A549 (cell line): Measurements from ENCODE around the gene SLC12A2. TPM values are rescaled to one million over a fixed set of nuclear protein-coding genes. Genes with fewer than 3 reads are reported as not detected.
A peak's percentile ranks its signal among the peaks of the same experiment; 100 is the strongest.

Source experiments
- ATAC-seq, 2 experiments: fragments of 200-7000 bp in 1 of 2; fragments of >200 bp in 1 of 2; cut with Nextera tagmentation in 1 of 2; cut with Tn5 transposase in 1 of 2; 3 replicates each; pipeline versions ENCODE4 v1.8.0 to v1.9.1; 2018 to 2020; ENCODE audit warnings: mild to moderate bottlenecking in 1 of 2, moderate library complexity in 1 of 2
- CTCF ChIA-PET: fragments of 300-600 bp; sonication (Branson Sonifier 250); formaldehyde crosslinking; extraction: SDS; loops from one replicate; lab custom pipeline; 2021; ENCODE audit warnings: antibody characterized with exemption, inconsistent platforms; lab: Yijun Ruan, JAX
- POLR2A ChIA-PET: fragments of 350-600 bp; formaldehyde crosslinking; extraction: SDS; loops from one replicate; lab custom pipeline; 2021; ENCODE audit warnings: antibody characterized with exemption, inconsistent platforms; lab: Yijun Ruan, JAX
- DNase-seq, 2 experiments: peaks; one replicate each; pipeline versions ENCODE4 v3.0.0 to v3.0.0-alpha.2; 2011 to 2016; ENCODE audit warnings: low read depth in 1 of 2, low spot score in 1 of 2
- FAIRE-seq: peaks from 2 replicates; lab custom pipeline; 2011; peaks lifted over from hg19 to GRCh38; lab: Jason Lieb, UNC
- H3K27ac ChIP-seq, 2 experiments: fragments of >200 bp; sonication (Bioruptor Twin); formaldehyde crosslinking; 3 replicates each; pipeline ENCODE4 v1.5.1; 2016 to 2017
- H3K4me1 ChIP-seq: fragments of >200 bp; sonication (Bioruptor Twin); formaldehyde crosslinking; 3 replicates; pipeline ENCODE4 v1.6.1; 2016
- H3K4me2 ChIP-seq: fragments of >200 bp; sonication (Bioruptor Twin); formaldehyde crosslinking; 3 replicates; pipeline ENCODE4 v1.6.1; 2016
- H3K4me3 ChIP-seq: fragments of >200 bp; sonication (Bioruptor Twin); formaldehyde crosslinking; 3 replicates; pipeline ENCODE4 v1.5.1; 2016
- H3K9me3 ChIP-seq: fragments of >200 bp; sonication (Bioruptor Twin); formaldehyde crosslinking; 3 replicates; pipeline ENCODE4 v1.6.1; 2016
- CHD4 ChIP-seq: fragments of 200-600 bp; sonication (generic); IDR thresholded peaks from 2 replicates; pipeline ENCODE4 v1.6.1; 2016; ENCODE audit warnings: antibody characterized with exemption, mild to moderate bottlenecking, borderline replicate concordance
- HEYL ChIP-seq: fragments of 250-450 bp; sonication (Bioruptor Pico); IDR thresholded peaks from 2 replicates; pipeline ENCODE4 v1.8.0; 2021; ENCODE audit warnings: mild to moderate bottlenecking, moderate library complexity
- JUNB ChIP-seq: fragments of >200 bp; sonication (Bioruptor Twin); formaldehyde crosslinking; IDR thresholded peaks from 2 replicates; pipeline ENCODE4 v1.6.1; 2016
- RAD21 ChIP-seq, 2 experiments: fragments of >200 bp in 1 of 2; sonication (Bioruptor Twin) in 1 of 2; formaldehyde crosslinking in 1 of 2; IDR thresholded peaks in 1 of 2; conservative IDR thresholded peaks in 1 of 2; 2 replicates in 1 of 2; 3 replicates in 1 of 2; pipeline ENCODE4 v1.6.1; 2012 to 2018; ENCODE audit warnings: inconsistent platforms in 1 of 2
- RFX5 ChIP-seq: fragments of 450-650 bp; IDR thresholded peaks from 2 replicates; pipeline ENCODE4 v1.7.1; 2014; ENCODE audit warnings: antibody characterized with exemption, mild to moderate bottlenecking, moderate library complexity
- SMC3 ChIP-seq: fragments of >200 bp; sonication (Bioruptor Twin); formaldehyde crosslinking; IDR thresholded peaks from 3 replicates; pipeline ENCODE4 v1.6.1; 2018; ENCODE audit warnings: inconsistent platforms
- TFCP2L1 ChIP-seq: fragments of 250-450 bp; sonication (Bioruptor Pico); IDR thresholded peaks from 2 replicates; pipeline ENCODE4 v1.5.0; 2021; ENCODE audit warnings: mild to moderate bottlenecking
- TP53 ChIP-seq: fragments of 250-450 bp; sonication (Bioruptor Pico); IDR thresholded peaks from 2 replicates; pipeline ENCODE4 v1.5.0; 2021; ENCODE audit warnings: mild to moderate bottlenecking, moderate library complexity
- ZFP36 ChIP-seq: fragments of 450-650 bp; IDR thresholded peaks from 2 replicates; pipeline ENCODE4 v1.6.1; 2014; ENCODE audit warnings: borderline replicate concordance; ENCODE audit not compliant: partially characterized antibody
- ZNF302 ChIP-seq: fragments of 250-450 bp; sonication (Bioruptor Pico); IDR thresholded peaks from 2 replicates; pipeline ENCODE4 v1.9.0; 2021; ENCODE audit warnings: inconsistent platforms, mild to moderate bottlenecking, moderate library complexity
- WGBS: methylation state at CpG from one replicate; pipeline ENCODE4 v1.1.6; 2017; ENCODE audit errors: missing lambda C conversion rate; 5-methylcytosine and 5-hydroxymethylcytosine counted together
- polyA plus RNA-seq, 4 experiments: library from polyadenylated mRNA; depleted of rRNA in 3 of 4; stranded (reverse); fragments of >200 nt; fragmentation: RNase III in 1 of 4; extraction: RNeasy Plus Mini Kit Qiagen cat#74134 plus additional on column Dnase treatment in 1 of 4; gene quantifications; 2 replicates in 3 of 4; 3 replicates in 1 of 4; pipeline ENCODE4 v1.2.3, GENCODE V29; 2011 to 2017
- TF ChIP-seq, protein P1 (sequence below): fragments of >200 bp; sonication (Bioruptor Twin); formaldehyde crosslinking; IDR thresholded peaks from 3 replicates; pipeline ENCODE4 v1.6.1; 2016
- TF ChIP-seq, protein P2 (sequence below): fragments of >200 bp; sonication (Bioruptor Twin); formaldehyde crosslinking; IDR thresholded peaks from 3 replicates; pipeline ENCODE4 v1.5.1; 2016
- TF ChIP-seq, protein P3 (sequence below): IDR thresholded peaks from 2 replicates; pipeline ENCODE4 v1.6.1; 2012
- TF ChIP-seq, protein P4 (sequence below): fragments of 450-650 bp; IDR thresholded peaks from 2 replicates; pipeline ENCODE4 v1.6.1; 2014; ENCODE audit warnings: antibody characterized with exemption

SLC12A2 gene
- polyA plus RNA-seq, 2 of the 4 experiments (the other 2 are of a cell fraction): 17.1 to 99.9 TPM

DNA sequence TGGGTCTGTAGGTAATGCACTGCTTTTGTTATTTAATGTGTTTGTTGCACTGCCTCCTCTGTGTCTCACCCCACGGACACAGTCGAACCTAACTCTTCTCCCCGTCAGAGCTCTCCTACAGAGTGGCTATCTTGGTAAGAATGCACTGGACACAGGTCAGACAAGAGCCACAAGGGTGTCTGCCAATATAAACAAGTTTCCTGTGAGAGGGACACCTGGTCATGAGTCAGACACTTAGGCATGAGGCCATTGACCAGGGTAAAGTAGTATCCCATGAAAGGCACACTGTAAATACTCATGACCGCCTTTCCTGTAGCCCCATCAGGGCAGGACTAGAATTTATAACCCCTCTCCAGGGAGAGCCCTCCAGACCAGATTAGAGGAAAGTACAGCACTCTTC is 115.5 kb downstream of the SLC12A2 start:
- H3K4me2 ChIP-seq: peak overlapping the region; percentile 26; the same call in 2 of the 3 replicates
- no peak overlapping the region for H3K4me3 ChIP-seq
- ATAC-seq: peak in 1 of 2 experiments; percentile 14; a peak in 4 of 6 replicates
- ChIA-PET POLR2A (no interaction called here), CTCF (interaction anchor here (0.6 to 3.4 kb wide), 8 partner anchors 12 to 635 kb away, joined by 3 to 34 read pairs (median 6); no protein-coding TSS in a partner anchor)
- H3K4me1 ChIP-seq: peaks cover 24% of the 10 kb centered on the region
- no peak for TF ChIP-seq TP53 (CRISPR knock-in tag)
- TF ChIP-seq, protein P1, sequence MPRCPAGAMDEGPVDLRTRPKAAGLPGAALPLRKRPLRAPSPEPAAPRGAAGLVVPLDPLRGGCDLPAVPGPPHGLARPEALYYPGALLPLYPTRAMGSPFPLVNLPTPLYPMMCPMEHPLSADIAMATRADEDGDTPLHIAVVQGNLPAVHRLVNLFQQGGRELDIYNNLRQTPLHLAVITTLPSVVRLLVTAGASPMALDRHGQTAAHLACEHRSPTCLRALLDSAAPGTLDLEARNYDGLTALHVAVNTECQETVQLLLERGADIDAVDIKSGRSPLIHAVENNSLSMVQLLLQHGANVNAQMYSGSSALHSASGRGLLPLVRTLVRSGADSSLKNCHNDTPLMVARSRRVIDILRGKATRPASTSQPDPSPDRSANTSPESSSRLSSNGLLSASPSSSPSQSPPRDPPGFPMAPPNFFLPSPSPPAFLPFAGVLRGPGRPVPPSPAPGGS: no peak
- TF ChIP-seq HEYL (CRISPR knock-in tag): no peak
- FAIRE-seq: no peak
- peak in 1 of 2 experiments; percentile 47 for DNase-seq
- WGBS: 55% methylated on average over 4 of the region's 4 CpGs
- H3K27ac ChIP-seq: no peak overlapping the region
- H3K9me3 ChIP-seq: no peaks in the 10 kb centered on the region

DNA sequence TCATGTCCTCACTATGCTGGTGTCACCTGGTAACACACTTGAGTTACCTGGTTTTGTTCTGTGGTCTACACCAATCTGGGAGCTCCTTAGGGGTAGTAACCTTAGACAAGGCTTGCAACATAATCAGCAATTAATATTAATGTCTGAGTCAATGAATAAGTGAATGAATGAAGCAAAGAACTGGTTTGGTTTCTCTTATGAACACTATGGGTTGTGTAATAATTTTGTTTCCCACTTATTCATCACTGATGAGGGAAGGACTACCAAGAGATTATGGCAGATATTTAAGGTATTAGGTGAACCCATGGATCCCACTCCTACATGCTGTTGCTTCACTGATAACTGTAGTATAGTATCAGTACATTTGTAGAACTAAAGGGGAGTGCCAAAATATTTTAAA is 116.0 kb downstream of the SLC12A2 start:
- no peak overlapping the region for H3K27ac ChIP-seq
- peaks cover 24% of the 10 kb centered on the region for H3K4me1 ChIP-seq
- H3K4me2 ChIP-seq: peak overlapping the region; percentile 26; the same call in 1 of the 3 replicates
- no peak for TF ChIP-seq TFCP2L1 (CRISPR knock-in tag)
- no peak for TF ChIP-seq JUNB
- TF ChIP-seq, protein P2, sequence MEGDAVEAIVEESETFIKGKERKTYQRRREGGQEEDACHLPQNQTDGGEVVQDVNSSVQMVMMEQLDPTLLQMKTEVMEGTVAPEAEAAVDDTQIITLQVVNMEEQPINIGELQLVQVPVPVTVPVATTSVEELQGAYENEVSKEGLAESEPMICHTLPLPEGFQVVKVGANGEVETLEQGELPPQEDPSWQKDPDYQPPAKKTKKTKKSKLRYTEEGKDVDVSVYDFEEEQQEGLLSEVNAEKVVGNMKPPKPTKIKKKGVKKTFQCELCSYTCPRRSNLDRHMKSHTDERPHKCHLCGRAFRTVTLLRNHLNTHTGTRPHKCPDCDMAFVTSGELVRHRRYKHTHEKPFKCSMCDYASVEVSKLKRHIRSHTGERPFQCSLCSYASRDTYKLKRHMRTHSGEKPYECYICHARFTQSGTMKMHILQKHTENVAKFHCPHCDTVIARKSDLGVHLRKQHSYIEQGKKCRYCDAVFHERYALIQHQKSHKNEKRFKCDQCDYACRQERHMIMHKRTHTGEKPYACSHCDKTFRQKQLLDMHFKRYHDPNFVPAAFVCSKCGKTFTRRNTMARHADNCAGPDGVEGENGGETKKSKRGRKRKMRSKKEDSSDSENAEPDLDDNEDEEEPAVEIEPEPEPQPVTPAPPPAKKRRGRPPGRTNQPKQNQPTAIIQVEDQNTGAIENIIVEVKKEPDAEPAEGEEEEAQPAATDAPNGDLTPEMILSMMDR: no peak
- no peak for TF ChIP-seq RFX5
- TF ChIP-seq, all 56 proteins: peak for 0
- ChIA-PET CTCF (interaction anchor here (0.6 to 3.4 kb wide), 11 partner anchors 12 to 635 kb away, joined by 3 to 34 read pairs (median 4); no protein-coding TSS in a partner anchor), POLR2A (no interaction called here)
- FAIRE-seq (no peak), ATAC-seq (no peak), DNase-seq (no peak)
- Histone ChIP-seq H3K9me3 (no peaks in the 10 kb centered on the region), H3K4me3 (no peak overlapping the region)

DNA sequence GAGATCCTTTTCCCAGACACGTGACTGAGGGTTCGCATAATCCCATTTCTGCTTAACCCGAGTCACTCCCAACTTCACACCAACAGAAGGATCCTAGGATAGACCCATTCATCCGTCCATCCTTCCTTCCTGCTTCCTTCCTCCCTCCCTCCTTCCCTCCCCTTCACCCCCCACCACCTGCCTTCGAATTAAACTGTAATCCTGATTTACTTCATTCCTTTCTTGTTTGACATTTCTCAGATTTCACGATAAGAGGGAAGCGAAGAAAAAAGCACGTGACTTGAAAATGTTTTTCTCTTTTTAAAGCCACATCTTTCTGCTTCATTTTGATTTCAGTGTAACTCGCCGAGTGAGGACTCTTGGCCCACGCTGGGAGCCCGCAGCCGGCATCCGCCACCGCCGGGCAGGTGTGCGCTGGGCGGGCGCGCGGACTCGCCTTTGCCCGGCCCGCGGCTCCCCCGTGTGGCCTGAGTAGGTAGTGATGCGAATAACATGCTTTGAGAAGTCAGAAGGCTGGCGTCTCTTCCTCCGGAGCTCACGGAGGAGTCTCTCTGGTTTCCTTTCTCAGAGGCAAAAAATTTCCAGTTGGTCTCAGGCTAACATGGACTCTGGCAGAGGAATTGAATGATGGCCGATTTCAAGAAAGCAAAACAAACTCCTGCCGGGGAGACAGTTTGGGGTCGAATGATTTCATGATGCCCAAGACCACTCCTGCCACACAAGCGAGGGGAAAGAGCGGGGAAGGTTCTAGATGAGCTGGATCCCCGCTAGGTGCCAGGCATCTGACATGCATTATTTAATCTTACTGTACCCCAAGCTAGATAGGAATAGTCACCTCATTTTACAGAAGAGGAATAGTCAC is 117.7 kb downstream of the SLC12A2 start:
- Histone ChIP-seq H3K4me2 (peak overlapping the region; percentile 82), H3K4me3 (peak overlapping the region; percentile 33), H3K4me1 (peaks cover 24% of the 10 kb centered on the region), H3K9me3 (no peaks in the 10 kb centered on the region), H3K27ac (peak overlapping the region; percentile 13 to 48; a peak in 3 of 6 replicates)
- ATAC-seq: peak; percentile 83 to 94
- peak; percentile 68 for DNase-seq
- WGBS: 16% methylated on average over 36 of the region's 36 CpGs
- no peak for FAIRE-seq
- peak; percentile 92 to 97 for TF ChIP-seq RAD21 (conservative IDR thresholded peaks at IDR 0.05 in 1 of 2, IDR thresholded peaks at IDR 0.05 in 1 of 2)
- peak; percentile 99 for TF ChIP-seq SMC3
- TF ChIP-seq, protein P3, sequence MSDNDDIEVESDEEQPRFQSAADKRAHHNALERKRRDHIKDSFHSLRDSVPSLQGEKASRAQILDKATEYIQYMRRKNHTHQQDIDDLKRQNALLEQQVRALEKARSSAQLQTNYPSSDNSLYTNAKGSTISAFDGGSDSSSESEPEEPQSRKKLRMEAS: peak; percentile 75
- no peak for TF ChIP-seq ZFP36
- no peak for TF ChIP-seq CHD4
- no peak for TF ChIP-seq ZNF302
- TF ChIP-seq, protein P2: peak; percentile 95
- no peak for TF ChIP-seq HEYL (CRISPR knock-in tag)
- TF ChIP-seq, protein P4, sequence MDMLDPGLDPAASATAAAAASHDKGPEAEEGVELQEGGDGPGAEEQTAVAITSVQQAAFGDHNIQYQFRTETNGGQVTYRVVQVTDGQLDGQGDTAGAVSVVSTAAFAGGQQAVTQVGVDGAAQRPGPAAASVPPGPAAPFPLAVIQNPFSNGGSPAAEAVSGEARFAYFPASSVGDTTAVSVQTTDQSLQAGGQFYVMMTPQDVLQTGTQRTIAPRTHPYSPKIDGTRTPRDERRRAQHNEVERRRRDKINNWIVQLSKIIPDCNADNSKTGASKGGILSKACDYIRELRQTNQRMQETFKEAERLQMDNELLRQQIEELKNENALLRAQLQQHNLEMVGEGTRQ: peak; percentile 23; the same call in 1 of the 2 replicates
- POLR2A ChIA-PET: interaction anchor here (1.0 kb wide), 1 partner anchor 325 kb away, joined by 3 read pairs; no protein-coding TSS in a partner anchor
- CTCF ChIA-PET: interaction anchor here (0.6 to 3.4 kb wide), 48 partner anchors 9 to 642 kb away, joined by 3 to 34 read pairs (median 4); no protein-coding TSS in a partner anchor
